ENCODE measurements around the gene RADIL.

The RADIL gene

DNA sequence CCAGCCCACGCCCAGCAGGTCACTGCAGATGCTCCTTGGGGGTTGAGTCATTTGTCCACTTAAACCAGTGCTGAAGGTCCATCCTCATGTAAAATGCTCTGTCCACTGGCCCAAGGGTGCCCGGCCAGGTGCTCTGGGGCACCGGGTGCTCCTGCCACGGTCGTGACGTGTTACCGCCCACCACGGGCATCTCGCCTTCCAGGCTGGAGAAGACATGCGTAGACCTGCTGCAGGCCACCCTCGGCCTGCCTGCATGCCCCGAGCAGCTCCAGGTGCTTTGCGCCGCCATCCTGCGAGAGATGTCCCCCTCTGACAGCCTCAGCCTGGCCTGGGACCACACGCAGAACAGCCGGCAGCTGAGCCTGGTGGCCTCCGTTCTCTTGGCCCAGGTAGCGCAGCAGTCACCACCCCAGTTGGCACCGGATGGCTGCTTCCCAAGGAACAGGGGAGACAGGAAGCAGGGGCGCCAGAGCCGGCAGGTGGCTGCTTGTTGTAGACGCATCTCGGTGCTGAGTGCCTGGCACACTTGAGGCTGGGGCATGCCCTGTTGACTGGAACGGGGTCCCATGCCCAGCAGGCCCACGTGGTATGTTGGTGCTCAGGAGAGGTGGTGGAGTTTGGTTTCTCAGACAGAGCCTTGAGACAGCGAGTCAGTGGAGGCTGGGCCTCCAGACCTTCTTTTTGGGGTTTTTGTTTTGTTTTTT, 102.0 kb downstream of the RADIL start:
- in situ Hi-C loops (cut with MboI; ENCODE audit: low sequenced_read_pairs) = no loop called here

- in situ Hi-C loops (cut with MboI; ENCODE audit: low sequenced_read_pairs) = no loop called here
Observed at GRCh38 chr7:4779118-4779517, 104.4 kb downstream of the RADIL start.

DNA sequence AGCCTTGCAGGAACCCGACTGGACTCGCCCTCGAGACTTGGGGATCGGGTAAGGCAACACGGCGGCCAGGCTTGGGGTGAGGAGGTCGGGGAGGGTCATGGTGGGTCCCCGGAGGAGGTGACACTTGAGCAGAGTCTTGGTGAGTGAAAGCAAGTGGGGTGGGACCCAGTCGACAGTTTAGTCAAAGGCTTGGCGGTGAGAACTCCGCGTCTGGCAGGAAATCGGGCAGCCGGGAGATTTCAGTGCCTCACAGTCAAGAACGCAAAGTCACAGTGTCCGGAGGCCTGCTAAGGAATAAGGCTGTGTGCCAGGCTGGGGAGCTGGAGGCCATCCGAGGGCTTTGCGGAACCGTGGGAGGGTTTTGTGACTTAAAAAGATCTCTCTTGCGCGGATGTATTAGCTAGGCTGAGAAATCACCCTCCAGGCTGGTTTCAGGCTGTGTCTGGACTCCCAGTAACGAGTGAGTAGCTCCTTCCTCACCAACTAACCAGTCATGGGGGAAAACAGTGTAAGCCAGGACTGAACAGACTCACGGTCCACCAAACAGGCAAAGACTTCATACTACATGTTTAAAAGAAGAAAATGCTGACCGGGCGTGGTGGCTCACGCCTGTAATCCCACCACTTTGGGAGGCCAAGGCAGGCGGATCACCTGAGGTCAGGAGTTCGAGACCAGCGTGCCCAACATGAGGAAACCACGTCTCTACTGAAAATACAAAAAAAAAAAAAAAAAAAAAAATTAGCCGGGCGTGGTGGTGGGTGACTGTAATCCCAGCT, 107.5 kb downstream of the RADIL start:
- in situ Hi-C loops (cut with MboI; ENCODE audit: low sequenced_read_pairs) = no loop called here

GRCh38 chr7:4775250-4775847, 108.2 kb downstream of the RADIL start, which contains the start of gene AP5Z1:
TSS of gene AP5Z1 (plus strand) at chr7:4775623. CDS start at chr7:4775716, 93 bp downstream.
- in situ Hi-C loops (cut with MboI; ENCODE audit: low sequenced_read_pairs) = no loop called here

- in situ Hi-C loops (cut with MboI; ENCODE audit: low sequenced_read_pairs) = loop anchor here (25.0 kb wide), 1 partner anchor 137 kb away; no protein-coding TSS in a partner anchor
Observed at GRCh38 chr7:4774658-4775249, 108.8 kb downstream of the RADIL start.

- in situ Hi-C loops (cut with MboI; ENCODE audit: low sequenced_read_pairs) = loop anchor here (25.0 kb wide), 1 partner anchor 137 kb away; no protein-coding TSS in a partner anchor
Observed at GRCh38 chr7:4774007-4774406, 109.5 kb downstream of the RADIL start.

DNA sequence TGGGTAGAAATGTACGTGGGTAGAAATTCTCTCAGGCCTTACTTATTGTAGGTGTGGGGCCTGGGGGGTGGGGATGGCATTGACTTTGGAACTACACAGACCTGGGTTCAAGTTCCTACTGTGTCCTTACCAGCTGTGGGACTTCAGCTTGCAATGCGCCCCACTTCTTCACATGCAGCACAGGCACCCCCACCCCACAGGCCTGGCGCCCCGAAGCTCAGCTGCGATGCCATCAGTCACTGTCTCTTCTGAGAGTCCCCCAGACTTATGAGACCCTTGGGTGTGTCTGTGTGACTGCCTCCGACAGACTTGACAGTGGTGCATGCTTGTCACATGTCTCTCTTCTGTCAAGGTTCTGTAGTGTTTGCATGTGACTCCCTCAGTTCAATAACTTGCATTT, 111.2 kb downstream of the RADIL start:
- in situ Hi-C loops (cut with MboI; ENCODE audit: low sequenced_read_pairs) = loop anchor here (25.0 kb wide), 1 partner anchor 135 kb away; no protein-coding TSS in a partner anchor

- in situ Hi-C loops (cut with MboI; ENCODE audit: low sequenced_read_pairs) = loop anchor here (25.0 kb wide), 1 partner anchor 134 kb away; no protein-coding TSS in a partner anchor
Observed at GRCh38 chr7:4771737-4772136, 111.8 kb downstream of the RADIL start.

- in situ Hi-C loops (cut with MboI; ENCODE audit: low sequenced_read_pairs) = loop anchor here (25.0 kb wide), 1 partner anchor 134 kb away; no protein-coding TSS in a partner anchor
Observed at GRCh38 chr7:4770886-4771285, 112.6 kb downstream of the RADIL start.

DNA sequence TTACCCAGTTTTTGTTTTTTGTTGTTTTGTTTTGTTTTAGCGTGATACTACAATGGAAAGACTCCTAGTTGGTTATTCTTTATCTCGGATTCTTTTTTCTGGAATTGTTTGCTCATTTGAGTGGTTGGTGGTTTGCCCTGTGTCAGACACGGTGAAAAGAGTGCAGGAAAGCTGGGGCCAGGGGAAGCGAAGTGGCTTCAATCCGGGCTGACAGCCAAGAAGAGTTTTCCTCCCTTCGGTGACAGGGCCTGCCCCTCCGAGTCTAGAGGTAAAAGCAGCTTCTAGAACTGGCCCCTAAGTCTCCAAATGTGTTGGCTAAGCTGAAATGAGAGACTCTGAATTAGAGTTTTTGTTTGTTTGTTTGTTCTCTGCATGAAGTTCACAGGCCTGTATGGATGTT, 113.8 kb downstream of the RADIL start:
- in situ Hi-C loops (cut with MboI; ENCODE audit: low sequenced_read_pairs) = loop anchor here (25.0 kb wide), 1 partner anchor 132 kb away; no protein-coding TSS in a partner anchor

GRCh38 chr7:4768597-4769569, 114.6 kb downstream of the RADIL start:
- in situ Hi-C loops (cut with MboI; ENCODE audit: low sequenced_read_pairs) = loop anchor here (25.0 kb wide), 1 partner anchor 132 kb away; no protein-coding TSS in a partner anchor

GRCh38 chr7:4766666-4767519, 116.6 kb downstream of the RADIL start:
- in situ Hi-C loops (cut with MboI; ENCODE audit: low sequenced_read_pairs) = loop anchor here (25.0 kb wide), 1 partner anchor 130 kb away; no protein-coding TSS in a partner anchor

DNA sequence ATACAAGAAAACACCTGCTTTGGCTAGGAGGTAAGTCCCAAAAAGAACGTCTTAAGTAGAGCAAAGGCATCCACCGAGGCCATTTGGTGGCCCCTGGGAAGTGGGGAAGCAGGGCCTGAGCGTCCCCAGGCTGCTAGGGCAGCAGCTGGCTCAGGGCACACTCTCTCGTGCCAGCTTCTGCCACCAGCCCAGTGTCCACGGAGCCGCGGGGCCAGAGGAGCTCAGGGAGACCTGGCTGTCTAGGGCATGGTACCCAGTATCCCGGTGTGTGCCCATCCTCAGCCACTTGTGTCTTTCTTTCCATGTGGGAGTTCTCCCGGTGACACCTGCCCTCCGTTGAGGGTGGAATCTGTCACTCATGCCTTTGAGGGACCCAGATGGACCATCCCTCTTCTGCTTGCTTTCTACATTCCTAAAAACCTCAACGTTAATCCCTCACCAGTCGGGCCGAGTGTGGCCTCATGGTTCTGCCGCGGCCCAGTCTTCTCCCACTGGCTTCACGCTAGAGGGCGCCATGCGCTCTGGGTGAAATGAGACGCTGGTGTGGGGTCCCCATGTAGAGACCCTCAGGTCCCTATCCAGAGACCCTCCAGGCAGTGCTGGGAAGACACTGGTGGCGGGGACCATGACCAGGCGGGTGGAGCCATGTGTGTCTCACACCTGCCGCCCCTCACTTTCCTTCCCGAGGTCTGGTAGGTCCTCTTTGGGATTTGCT, 117.6 kb downstream of the RADIL start:
- in situ Hi-C loops (cut with MboI; ENCODE audit: low sequenced_read_pairs) = loop anchor here (25.0 kb wide), 1 partner anchor 129 kb away; no protein-coding TSS in a partner anchor

DNA sequence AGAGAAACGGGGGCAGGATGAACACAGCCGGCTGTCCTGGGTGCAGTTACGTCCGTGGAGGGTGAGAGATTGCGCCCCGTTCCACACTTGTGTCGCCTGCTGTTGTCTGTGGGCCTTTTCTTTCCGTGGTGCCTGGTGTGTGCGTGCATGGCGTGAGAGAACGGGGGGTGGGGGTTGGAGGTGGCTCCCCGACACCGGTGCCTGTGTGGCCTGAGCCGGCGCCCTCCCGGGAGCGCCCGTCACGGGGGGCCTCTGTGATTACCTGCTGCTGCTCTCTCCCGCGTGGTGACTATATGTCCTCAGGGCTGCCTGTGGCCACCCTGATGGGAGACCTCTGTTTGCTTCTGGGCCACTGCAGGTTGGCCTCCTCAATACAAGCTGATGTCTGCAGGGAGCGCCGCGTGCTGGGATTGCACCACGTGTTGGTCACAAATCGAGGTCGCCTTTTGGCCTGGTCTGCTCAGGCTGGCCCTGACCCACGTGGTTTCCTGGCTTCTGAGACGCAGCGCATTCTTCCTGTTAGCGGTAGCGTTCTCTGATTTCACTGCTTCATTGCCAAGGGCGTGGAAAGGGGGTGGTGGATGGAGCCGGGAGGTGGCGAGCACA, 119.0 kb downstream of the RADIL start:
- in situ Hi-C loops (cut with MboI; ENCODE audit: low sequenced_read_pairs) = loop anchor here (25.0 kb wide), 1 partner anchor 127 kb away; no protein-coding TSS in a partner anchor

- in situ Hi-C loops (cut with MboI; ENCODE audit: low sequenced_read_pairs) = loop anchor here (25.0 kb wide), 1 partner anchor 126 kb away; no protein-coding TSS in a partner anchor
Observed at GRCh38 chr7:4763794-4764185, 119.7 kb downstream of the RADIL start.

- in situ Hi-C loops (cut with MboI; ENCODE audit: low sequenced_read_pairs) = loop anchor here (25.0 kb wide), 1 partner anchor 126 kb away; no protein-coding TSS in a partner anchor
Observed at GRCh38 chr7:4763091-4763793, 120.3 kb downstream of the RADIL start.

Data from HL-60/S4 treated with phorbol 12-myristate 13-acetate at 8.2 ng/mL for 4 days and 3 days (cell line).